Measurements from ENCODE around the gene RBP3.

RBP3 gene

DNA sequence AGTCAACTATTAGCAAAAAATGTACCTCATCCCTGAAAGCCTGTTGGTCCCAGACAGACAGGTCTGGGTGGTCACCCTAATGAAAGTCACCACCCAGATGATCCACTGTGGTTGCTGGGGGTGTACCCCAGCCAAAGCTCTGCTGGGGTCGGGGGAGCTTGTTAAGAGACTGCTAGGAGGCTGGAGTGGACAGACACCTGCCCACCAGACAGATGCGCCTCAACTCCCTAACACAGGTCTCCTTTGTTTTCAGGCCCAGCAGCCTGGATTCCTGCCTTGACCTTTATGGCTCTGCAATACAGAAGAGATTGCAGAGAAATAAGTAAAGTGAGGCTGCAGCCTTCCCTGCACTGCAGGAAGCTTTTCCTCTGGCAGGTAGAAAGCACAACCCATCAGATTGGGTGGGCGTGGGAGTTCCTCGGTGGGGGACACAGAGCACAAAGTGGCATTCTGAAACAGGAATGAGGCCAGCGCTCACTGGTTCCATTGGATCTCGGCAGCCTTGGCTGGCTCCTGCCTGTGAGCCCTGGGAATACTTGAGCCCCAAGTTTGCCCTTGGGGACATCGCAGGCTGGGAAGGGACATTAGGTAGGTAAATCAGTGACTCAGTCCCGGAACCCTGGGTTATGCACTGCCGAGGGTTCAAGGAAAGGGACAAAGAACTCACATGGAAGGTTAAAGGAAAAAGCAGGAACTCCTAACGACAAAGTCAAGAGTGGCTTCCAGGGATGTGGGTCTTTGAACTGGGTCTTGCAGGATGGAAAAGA lies 53.9 kb downstream of the RBP3 start:
- no peak for DNase-seq (ENCODE audit: low read depth)

DNA sequence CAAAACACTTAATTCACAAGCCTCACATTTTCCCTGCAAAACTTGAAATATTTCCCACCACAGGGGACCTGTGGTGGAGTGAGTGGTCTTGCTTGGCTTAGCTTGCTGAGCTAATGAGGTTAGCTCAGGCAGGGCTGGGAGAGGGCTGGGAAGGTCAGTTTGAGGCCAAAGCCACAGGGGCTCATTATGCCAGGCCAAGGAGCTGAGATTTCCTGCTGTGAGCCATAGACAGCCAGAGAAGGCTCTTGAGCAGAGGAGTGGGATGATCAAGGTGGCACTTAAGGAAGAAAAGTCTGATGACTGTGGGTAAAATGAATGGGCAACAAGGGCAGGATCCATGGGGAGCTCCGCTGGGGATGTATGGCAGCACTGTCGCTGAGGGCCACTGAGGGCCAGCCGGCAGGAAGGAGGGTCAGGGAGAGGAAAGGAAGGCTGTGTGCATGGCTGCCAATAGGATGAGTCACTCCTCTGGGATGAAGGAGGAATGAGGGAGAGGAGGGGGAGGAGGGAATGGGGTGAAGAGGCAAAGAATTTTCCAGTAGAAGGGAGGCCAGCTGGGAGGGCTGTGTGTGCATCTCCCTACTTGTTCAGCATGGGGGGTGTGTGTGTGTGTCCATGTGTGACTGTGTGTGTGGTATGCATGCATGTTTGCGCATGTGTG lies 54.6 kb downstream of the RBP3 start:
- peak; percentile 81 for DNase-seq (ENCODE audit: low read depth)

DNA sequence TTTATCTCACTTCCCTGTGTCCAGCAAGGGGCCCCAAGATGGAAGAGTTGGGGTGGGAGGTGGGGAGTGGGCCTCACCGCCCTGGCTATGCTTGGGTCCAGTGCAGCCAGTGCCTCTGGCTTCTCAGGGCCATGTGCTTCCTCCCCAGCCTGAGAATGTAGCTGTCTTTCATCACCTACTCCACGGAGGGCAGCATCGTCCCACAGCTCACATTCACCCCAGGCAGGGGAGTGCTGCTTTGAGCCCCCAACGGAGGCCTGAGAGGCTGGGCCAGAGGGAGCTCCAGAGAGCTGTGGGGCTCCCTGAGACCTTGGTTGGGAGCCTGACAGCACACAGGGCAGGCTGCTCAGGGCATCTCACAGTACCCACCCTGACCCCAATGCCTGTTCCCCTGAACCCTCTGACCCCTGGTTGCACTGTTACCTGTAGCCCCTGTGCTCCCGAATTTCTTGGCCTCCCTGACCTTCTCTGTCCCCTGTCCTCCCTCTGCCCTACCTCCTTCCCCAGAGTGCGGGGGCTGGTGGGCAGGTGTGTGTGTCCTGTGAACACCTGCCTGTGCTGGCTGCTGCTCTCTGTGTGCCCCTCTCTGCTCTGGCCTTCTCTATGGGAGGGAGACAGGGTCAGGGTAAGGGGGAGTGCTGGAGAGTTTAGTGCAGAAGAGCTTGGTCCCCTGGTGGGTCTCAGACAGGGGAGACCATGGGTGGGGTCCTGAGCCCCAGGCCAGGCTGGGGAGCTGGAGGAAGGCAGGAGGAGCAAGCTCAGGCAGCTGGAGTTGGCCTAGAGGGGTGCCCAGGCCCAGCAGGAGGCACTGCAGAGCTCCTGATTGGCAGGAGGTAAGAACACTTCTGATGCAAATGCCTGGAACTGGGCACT lies 55.5 kb downstream of the RBP3 start:
- DNase-seq (ENCODE audit: low read depth), result no peak

DNA sequence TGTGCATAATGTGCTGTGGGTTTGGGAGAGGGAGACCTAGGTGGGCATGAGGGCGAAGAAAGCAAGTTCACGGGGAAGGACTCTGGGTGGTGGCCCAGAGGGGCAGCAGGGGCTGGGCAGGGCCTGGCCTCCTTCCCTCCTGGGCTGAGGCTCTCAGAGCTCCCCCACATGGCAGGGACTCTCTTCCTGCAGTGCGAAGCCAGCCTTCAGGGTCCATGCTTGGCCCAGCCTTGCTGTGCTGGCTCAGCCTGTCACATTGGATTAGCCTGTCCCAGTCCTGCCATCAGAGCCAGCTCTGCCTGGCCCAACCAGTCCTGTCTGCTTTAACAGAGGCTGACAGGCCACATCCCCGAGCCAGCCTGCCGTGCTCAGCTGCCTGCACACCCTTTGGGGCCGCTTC lies 56.3 kb downstream of the RBP3 start:
- no peak for DNase-seq (ENCODE audit: low read depth)

DNA sequence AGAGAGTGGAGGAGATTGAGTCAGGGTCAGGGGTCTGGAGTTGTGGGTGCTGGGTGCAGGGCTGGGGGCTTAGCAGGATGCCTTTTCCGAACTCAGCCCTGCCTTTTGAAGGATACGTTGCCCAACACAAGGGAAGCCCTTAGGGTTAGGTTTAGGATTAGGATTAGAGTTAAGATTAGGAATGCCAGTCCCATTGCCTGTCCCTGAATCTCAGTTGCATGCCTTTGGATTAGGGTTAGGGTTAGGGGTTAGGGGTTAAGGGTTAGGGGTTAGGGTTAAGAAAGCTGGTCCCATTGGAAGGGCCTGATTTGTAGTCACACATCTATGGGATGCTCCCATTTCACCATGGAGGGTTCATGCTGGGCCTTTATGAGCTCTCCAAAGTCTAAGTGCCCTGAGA lies 56.8 kb downstream of the RBP3 start:
- no peak for DNase-seq (ENCODE audit: low read depth)

DNA sequence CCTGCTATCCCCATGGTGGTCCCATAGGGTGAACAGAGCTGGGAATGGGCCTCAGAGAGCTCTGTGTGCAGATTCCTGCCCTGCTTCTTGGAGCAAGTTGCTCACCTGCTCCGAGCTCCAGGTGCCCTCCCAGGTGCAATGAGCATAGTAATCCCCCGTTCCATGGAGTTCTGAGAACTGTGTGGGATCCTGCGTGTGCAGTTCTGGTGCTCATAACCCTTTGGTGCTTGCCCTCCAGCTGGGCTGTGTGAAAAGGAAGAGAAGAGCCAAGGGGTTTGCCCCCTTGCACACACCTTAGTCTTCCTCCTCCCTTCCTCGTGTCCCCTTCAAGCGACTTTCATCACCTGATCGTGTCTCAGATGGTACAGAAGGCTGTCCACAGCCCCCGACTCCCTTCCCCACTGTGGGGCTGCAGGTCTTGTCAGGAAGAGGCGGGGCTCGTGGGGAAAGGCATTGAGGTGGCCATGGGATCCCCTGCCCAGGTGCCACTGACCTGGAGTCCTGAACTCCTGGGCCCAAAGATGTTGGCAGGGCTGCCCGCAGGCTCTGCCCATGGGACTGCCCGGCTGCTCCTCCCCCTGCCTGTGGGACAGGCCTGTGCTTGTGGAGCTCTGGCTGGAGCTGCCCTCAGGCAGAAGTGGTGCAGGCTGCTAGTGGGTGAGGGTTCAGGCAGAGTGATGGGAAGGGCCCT lies 57.8 kb downstream of the RBP3 start:
- no peak for DNase-seq (ENCODE audit: low read depth)

DNA sequence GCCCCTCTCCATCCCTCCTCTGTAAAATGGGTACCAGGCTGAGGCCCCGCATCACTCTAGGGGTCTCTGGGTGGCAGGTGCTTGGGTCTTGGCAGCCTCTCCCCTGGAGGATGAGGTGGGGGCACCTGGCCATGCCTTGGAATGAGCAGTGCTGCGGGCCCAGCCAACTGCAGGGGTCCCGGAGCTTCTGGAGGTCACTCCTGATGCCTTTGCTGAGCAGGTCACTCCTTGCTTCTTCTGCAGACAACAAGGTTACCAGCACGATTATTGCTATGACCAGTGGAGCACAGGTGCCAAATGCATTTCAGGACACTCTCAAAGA lies 58.3 kb downstream of the RBP3 start:
- no peak for DNase-seq (ENCODE audit: low read depth)

DNA sequence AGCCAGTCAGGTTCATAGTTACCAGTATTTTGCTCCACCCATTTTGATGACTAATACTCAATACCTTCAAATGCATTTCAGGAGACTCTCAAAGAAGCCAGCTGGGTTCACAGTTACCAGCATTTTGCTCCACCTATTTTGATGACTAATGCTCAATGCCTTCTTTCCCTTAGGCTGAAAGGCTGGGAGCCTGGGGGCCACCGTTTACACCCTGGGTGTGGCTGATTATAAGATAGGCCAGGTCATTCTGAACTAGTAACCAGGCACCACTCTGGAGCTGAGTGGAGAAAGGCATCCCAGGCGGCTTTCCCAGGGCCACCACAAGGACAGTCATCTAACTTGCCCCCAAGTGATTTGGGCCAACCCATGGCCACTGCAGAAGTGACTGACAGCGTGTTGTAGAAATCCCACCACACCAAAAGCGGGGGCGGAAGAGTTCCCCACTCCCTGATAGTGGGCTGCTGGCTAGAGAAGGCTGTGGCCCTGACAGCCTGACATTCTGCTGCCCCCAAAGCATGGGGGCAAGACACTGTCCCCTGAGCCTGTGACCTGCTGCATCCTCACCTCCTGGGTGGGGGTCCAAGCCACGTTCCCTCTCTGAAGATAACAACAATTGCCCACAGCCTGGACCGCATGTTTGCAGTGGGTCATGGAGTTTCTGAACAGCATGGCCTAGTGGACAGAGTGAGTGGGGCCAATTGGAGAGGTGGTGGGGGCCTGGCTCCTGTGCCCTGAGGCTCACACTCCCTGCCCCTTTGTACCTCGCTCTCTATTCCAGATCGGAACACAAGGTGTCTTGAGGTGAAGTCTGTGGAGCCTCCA lies 58.9 kb downstream of the RBP3 start:
- DNase-seq (ENCODE audit: low read depth), result no peak
